ENCODE results near the gene RPLP2. TPM values are rescaled to one million over a fixed set of nuclear protein-coding genes. Genes with fewer than 3 reads are reported as not detected.

Gene RPLP2
- total RNA-seq, 1 experiment from 2014 or later: 3,468 TPM

DNA sequence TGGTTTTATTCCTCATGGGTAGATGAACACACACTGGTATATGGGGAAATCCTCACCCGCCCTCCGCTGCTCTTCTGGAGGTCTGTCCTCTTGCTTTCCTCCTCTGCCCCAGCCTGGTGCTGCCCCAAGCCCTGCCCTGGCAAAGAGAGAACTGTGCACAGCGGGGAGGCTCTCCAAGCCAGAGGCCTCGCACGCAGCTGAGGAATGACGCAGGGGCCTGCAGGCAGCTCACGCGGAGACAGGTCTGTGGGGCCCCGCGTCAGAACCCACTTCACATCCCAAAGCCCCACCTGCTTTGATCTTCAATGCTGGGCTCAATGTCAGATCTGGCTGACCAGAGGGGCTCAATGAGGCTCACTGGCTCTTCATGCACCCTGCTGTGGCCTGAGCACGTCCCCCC, 42.5 kb upstream of the RPLP2 start:
- DNase-seq (ENCODE audit: low read depth, low spot score) (no peak), ATAC-seq (no peak)
- CTCF ChIA-PET: no interaction called here
- TF ChIP-seq SIN3A (IDR thresholded peaks at IDR 0.05; ENCODE audit: borderline replicate concordance, insufficient read depth, low read depth, low read length) (no peak), TCF7L2 (IDR thresholded peaks at IDR 0.05; ENCODE audit: low read depth, low read length) (0 out of 2 replicates have a peak, but pooled peaks have one; percentile 34)
- no peaks in the 10 kb centered on the region for H3K27me3 ChIP-seq (ENCODE audit: control insufficient read depth, insufficient read depth, low read length)
- in situ Hi-C loops (cut with HindIII; ENCODE audit: low pct_unique_long_range_greater_than_20kb, low sequenced_read_pairs) (no loop called here), intact Hi-C loops (cut with micrococcal nuclease; ENCODE audit: unreplicated experiment) (no loop called here)
- TSS peak; percentile 84 for BruUV-seq (replicated peaks)
- no peak overlapping the region for H3K4me3 ChIP-seq (ENCODE audit: low read depth in 2 of 2, low read length in 2 of 2)
- H3K9me3 ChIP-seq (ENCODE audit: control insufficient read depth, insufficient read depth, low read depth, low read length): no peaks in the 10 kb centered on the region
- no peak overlapping the region for H3K27ac ChIP-seq (ENCODE audit: low read length)
- peaks cover 6% of the 10 kb centered on the region; the same call in 1 of the 2 replicates for H3K36me3 ChIP-seq (ENCODE audit: control insufficient read depth, insufficient read depth, low read length)
- H3K4me1 ChIP-seq (ENCODE audit: control insufficient read depth, insufficient read depth, low read length): peaks cover 27% of the 10 kb centered on the region
- POLR2A ChIA-PET: no interaction called here

- BruUV-seq (replicated peaks): TSS peak; percentile 57
- no peak overlapping the region for H3K27ac ChIP-seq (ENCODE audit: low read length)
- no peak overlapping the region for H3K4me3 ChIP-seq (ENCODE audit: low read depth in 2 of 2, low read length in 2 of 2)
- CTCF ChIA-PET: no interaction called here
- no peak for DNase-seq (ENCODE audit: low read depth, low spot score)
- no peaks in the 10 kb centered on the region for H3K9me3 ChIP-seq (ENCODE audit: control insufficient read depth, insufficient read depth, low read depth, low read length)
- ATAC-seq: no peak
- H3K27me3 ChIP-seq (ENCODE audit: control insufficient read depth, insufficient read depth, low read length): no peaks in the 10 kb centered on the region
- in situ Hi-C loops (cut with HindIII; ENCODE audit: low pct_unique_long_range_greater_than_20kb, low sequenced_read_pairs): no loop called here
- intact Hi-C loops (cut with micrococcal nuclease; ENCODE audit: unreplicated experiment): no loop called here
- peaks cover 36% of the 10 kb centered on the region for H3K4me1 ChIP-seq (ENCODE audit: control insufficient read depth, insufficient read depth, low read length)
- POLR2A ChIA-PET: no interaction called here
- TF ChIP-seq, protein P1, sequence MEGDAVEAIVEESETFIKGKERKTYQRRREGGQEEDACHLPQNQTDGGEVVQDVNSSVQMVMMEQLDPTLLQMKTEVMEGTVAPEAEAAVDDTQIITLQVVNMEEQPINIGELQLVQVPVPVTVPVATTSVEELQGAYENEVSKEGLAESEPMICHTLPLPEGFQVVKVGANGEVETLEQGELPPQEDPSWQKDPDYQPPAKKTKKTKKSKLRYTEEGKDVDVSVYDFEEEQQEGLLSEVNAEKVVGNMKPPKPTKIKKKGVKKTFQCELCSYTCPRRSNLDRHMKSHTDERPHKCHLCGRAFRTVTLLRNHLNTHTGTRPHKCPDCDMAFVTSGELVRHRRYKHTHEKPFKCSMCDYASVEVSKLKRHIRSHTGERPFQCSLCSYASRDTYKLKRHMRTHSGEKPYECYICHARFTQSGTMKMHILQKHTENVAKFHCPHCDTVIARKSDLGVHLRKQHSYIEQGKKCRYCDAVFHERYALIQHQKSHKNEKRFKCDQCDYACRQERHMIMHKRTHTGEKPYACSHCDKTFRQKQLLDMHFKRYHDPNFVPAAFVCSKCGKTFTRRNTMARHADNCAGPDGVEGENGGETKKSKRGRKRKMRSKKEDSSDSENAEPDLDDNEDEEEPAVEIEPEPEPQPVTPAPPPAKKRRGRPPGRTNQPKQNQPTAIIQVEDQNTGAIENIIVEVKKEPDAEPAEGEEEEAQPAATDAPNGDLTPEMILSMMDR (IDR thresholded peaks at IDR 0.05): no peak
- no peak for TF ChIP-seq SIN3A (IDR thresholded peaks at IDR 0.05; ENCODE audit: borderline replicate concordance, insufficient read depth, low read depth, low read length)
- TF ChIP-seq, protein P2, sequence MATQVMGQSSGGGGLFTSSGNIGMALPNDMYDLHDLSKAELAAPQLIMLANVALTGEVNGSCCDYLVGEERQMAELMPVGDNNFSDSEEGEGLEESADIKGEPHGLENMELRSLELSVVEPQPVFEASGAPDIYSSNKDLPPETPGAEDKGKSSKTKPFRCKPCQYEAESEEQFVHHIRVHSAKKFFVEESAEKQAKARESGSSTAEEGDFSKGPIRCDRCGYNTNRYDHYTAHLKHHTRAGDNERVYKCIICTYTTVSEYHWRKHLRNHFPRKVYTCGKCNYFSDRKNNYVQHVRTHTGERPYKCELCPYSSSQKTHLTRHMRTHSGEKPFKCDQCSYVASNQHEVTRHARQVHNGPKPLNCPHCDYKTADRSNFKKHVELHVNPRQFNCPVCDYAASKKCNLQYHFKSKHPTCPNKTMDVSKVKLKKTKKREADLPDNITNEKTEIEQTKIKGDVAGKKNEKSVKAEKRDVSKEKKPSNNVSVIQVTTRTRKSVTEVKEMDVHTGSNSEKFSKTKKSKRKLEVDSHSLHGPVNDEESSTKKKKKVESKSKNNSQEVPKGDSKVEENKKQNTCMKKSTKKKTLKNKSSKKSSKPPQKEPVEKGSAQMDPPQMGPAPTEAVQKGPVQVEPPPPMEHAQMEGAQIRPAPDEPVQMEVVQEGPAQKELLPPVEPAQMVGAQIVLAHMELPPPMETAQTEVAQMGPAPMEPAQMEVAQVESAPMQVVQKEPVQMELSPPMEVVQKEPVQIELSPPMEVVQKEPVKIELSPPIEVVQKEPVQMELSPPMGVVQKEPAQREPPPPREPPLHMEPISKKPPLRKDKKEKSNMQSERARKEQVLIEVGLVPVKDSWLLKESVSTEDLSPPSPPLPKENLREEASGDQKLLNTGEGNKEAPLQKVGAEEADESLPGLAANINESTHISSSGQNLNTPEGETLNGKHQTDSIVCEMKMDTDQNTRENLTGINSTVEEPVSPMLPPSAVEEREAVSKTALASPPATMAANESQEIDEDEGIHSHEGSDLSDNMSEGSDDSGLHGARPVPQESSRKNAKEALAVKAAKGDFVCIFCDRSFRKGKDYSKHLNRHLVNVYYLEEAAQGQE (IDR thresholded peaks at IDR 0.05; ENCODE audit: insufficient read depth in 1 of 2, low read depth in 2 of 2, low read length in 1 of 2): no peak
- 0 out of 2 replicates have a peak, but pooled peaks have one; percentile 4 for TF ChIP-seq POLR2AphosphoS5 (IDR thresholded peaks at IDR 0.05; ENCODE audit: low read depth, low read length)
- TF ChIP-seq TCF7L2 (IDR thresholded peaks at IDR 0.05; ENCODE audit: low read depth, low read length): no peak
- H3K36me3 ChIP-seq (ENCODE audit: control insufficient read depth, insufficient read depth, low read length): peaks cover 6% of the 10 kb centered on the region; the same call in 1 of the 2 replicates
Measured at GRCh38 chr11:769887-770641, 39.7 kb upstream of the RPLP2 start.
